GM12878 (cell line): Measurements from ENCODE around the gene GNGT2. TPM values are rescaled to one million over a fixed set of nuclear protein-coding genes. Genes with fewer than 3 reads are reported as not detected.
A peak's percentile ranks its signal among the peaks of the same experiment; 100 is the strongest.

Experiments used
- ATAC-seq: fragments of 200-7000 bp; cut with Tn5 transposase; 3 replicates; pipeline ENCODE4 v1.9.1; 2020; ENCODE audit warnings: mild to moderate bottlenecking, moderate library complexity
- BruUV-seq: library from RNA; stranded (reverse); fragments of 400-500 nt; replicated peaks from 2 replicates; lab custom pipeline; 2021; lab: Mats Ljungman, UMichigan
- CTCF ChIA-PET: fragments of 300-600 bp; sonication (Branson Sonifier 250); formaldehyde crosslinking; extraction: SDS; loops from one replicate; lab custom pipeline; 2021; ENCODE audit warnings: inconsistent platforms; lab: Yijun Ruan, JAX
- POLR2A ChIA-PET: fragments of 350-600 bp; formaldehyde crosslinking; extraction: SDS; loops from one replicate; lab custom pipeline; 2021; ENCODE audit warnings: inconsistent platforms; lab: Charles Lee
- RAD21 ChIA-PET: fragments of 300-600 bp; sonication (Branson Sonifier 250); formaldehyde crosslinking; loops from one replicate; lab custom pipeline; 2023; ENCODE audit warnings: antibody characterized with exemption; ENCODE audit not compliant: unreplicated experiment; lab: Charles Lee
- SMC1A ChIA-PET: fragments of 300-600 bp; sonication (Branson Sonifier 250); formaldehyde crosslinking; loops from one replicate; lab custom pipeline; 2023; ENCODE audit not compliant: unreplicated experiment, uncharacterized antibody; lab: Charles Lee
- DNase-seq: peaks from one replicate; pipeline ENCODE4 v3.0.0-alpha.2; 2011; ENCODE audit warnings: low read depth, low spot score
- FAIRE-seq: peaks from 3 replicates; lab custom pipeline; 2011; peaks lifted over from hg19 to GRCh38; lab: Jason Lieb, UNC
- H2AFZ ChIP-seq: 2 replicates; pipeline ENCODE4 v1.6.0; 2011; ENCODE audit warnings: low read depth, low read length, control low read depth; ENCODE audit not compliant: control insufficient read depth
- H3K27ac ChIP-seq: 2 replicates; pipeline ENCODE4 v1.5.1; 2011; ENCODE audit warnings: control low read depth; ENCODE audit not compliant: control insufficient read depth, insufficient read depth
- H3K27me3 ChIP-seq, 2 experiments: replicated peaks in 1 of 2; 2 replicates each; pipeline versions ENCODE4 v1.6.0 to v1.6.1; 2011; ENCODE audit warnings: low read length in 1 of 2; ENCODE audit not compliant: control insufficient read depth in 2 of 2, insufficient read depth in 2 of 2
- H3K36me3 ChIP-seq, 2 experiments: 2 replicates each; pipeline ENCODE4 v1.5.1; 2011; ENCODE audit warnings: low read length in 1 of 2; ENCODE audit not compliant: control insufficient read depth in 2 of 2, insufficient read depth in 2 of 2
- H3K4me1 ChIP-seq: 2 replicates; pipeline ENCODE4 v1.6.1; 2011; ENCODE audit warnings: mild to moderate bottlenecking, low read length, moderate library complexity, mixed read lengths; ENCODE audit not compliant: control insufficient read depth, insufficient read depth
- H3K4me2 ChIP-seq: 2 replicates; pipeline ENCODE4 v1.6.0; 2011; ENCODE audit warnings: control low read depth; ENCODE audit not compliant: control insufficient read depth, insufficient read depth
- H3K4me3 ChIP-seq: fragments of 200-600 bp; sonication (generic); 2 replicates; pipeline ENCODE4 v1.5.1; 2016
- H3K79me2 ChIP-seq: 2 replicates; pipeline ENCODE4 v1.6.0; 2011; ENCODE audit warnings: low read length; ENCODE audit not compliant: control insufficient read depth, insufficient read depth
- H3K9ac ChIP-seq: 2 replicates; pipeline ENCODE4 v1.8.0; 2011; ENCODE audit warnings: low read length, control low read depth, mixed read lengths; ENCODE audit not compliant: control insufficient read depth, insufficient read depth
- H3K9me3 ChIP-seq: replicated peaks from 3 replicates; pipeline ENCODE4 v1.5.1; 2011; ENCODE audit warnings: mild to moderate bottlenecking, low read length; ENCODE audit not compliant: control insufficient read depth, insufficient read depth
- H4K20me1 ChIP-seq: 2 replicates; pipeline ENCODE4 v1.6.0; 2011; ENCODE audit not compliant: control insufficient read depth, insufficient read depth
- DPF2 ChIP-seq: fragments of 450-650 bp; IDR thresholded peaks from 2 replicates; pipeline ENCODE4 v1.6.1; 2017; ENCODE audit warnings: mild to moderate bottlenecking
- IKZF1 ChIP-seq: fragments of 450-650 bp; conservative IDR thresholded peaks from 2 replicates; pipeline ENCODE4 v1.6.1; 2017; ENCODE audit warnings: antibody characterized with exemption, mild to moderate bottlenecking
- RELA ChIP-seq: fragments of 450-650 bp; IDR thresholded peaks from 2 replicates; pipeline ENCODE4 v1.8.0; 2014; ENCODE audit warnings: borderline replicate concordance; ENCODE audit not compliant: partially characterized antibody
- SIN3A ChIP-seq: IDR thresholded peaks from 2 replicates; pipeline ENCODE4 v1.6.1; 2012; ENCODE audit warnings: low read depth, low read length, improper control_type of control experiment
- SMAD1 ChIP-seq: fragments of 450-650 bp; IDR thresholded peaks from 2 replicates; pipeline ENCODE4 v1.6.1; 2018; ENCODE audit warnings: mild to moderate bottlenecking, low read depth; ENCODE audit not compliant: partially characterized antibody
- SMC3 ChIP-seq: IDR thresholded peaks from 2 replicates; pipeline ENCODE4 v1.6.1; 2011; ENCODE audit warnings: low read length, improper control_type of control experiment, borderline replicate concordance
- TBL1XR1 ChIP-seq: IDR thresholded peaks from 2 replicates; pipeline ENCODE4 v1.6.1; 2012; ENCODE audit warnings: low read depth, low read length, improper control_type of control experiment
- YBX1 ChIP-seq: fragments of 450-650 bp; IDR thresholded peaks from 2 replicates; pipeline ENCODE4 v1.6.1; 2016; ENCODE audit warnings: antibody characterized with exemption
- ZNF384 ChIP-seq: IDR thresholded peaks from 2 replicates; pipeline ENCODE4 v1.6.1; 2012; ENCODE audit warnings: low read depth, mild to moderate bottlenecking, low read length, improper control_type of control experiment, borderline replicate concordance
- ZNF622 ChIP-seq: fragments of 450-650 bp; IDR thresholded peaks from 2 replicates; pipeline ENCODE4 v1.6.1; 2017; ENCODE audit warnings: mild to moderate bottlenecking, inconsistent platforms
- WGBS: methylation state at CpG from one replicate; pipeline ENCODE4 v1.1.6; 2016; ENCODE audit warnings: low lambda C conversion rate; ENCODE audit not compliant: insufficient replicate concordance, insufficient coverage; ENCODE audit errors: missing lambda C conversion rate; 5-methylcytosine and 5-hydroxymethylcytosine counted together
- in situ Hi-C: fragments of 300-500 bp; cut with MboI; formaldehyde crosslinking; loops from 9 replicates; pipeline ENCODE4 v1.14.3; 2018; ENCODE audit warnings: mixed read lengths
- intact Hi-C: fragments of 100-400 bp; cut with micrococcal nuclease; formaldehyde crosslinking; loops from one replicate; pipeline ENCODE4 v1.14.2; 2022; ENCODE audit not compliant: unreplicated experiment
- polyA plus RNA-seq, 11 experiments: library from polyadenylated mRNA; depleted of rRNA in 4 of 11; unstranded in 6 of 11; stranded (reverse) in 5 of 11; fragments of >200 nt; fragmentation: Nextera tagmentation in 4 of 11; fragmentation: Illumina TruSeq in 1 of 11; extraction: Ambion mirVana in 4 of 11; extraction: Trizol in 1 of 11; gene quantifications; 1 replicate in 1 of 11; 2 replicates in 10 of 11; pipeline versions ENCODE4 v1.2.1 to v1.2.3, GENCODE V29; 2011 to 2016; ENCODE audit warnings: inconsistent platforms in 2 of 11, missing spikeins in 2 of 11, low read depth in 1 of 11
- total RNA-seq, 4 experiments: library from RNA; depleted of rRNA in 3 of 4; stranded (reverse); fragments of >200 nt in 3 of 4; fragmentation: Illumina TruSeq in 1 of 4; extraction: Trizol in 1 of 4; gene quantifications; 2 replicates each; pipeline versions ENCODE4 v1.2.1 to v1.2.3, GENCODE V29; 2013 to 2021
- TF ChIP-seq, protein P1 (sequence below): fragments of 450-650 bp; IDR thresholded peaks from 2 replicates; pipeline ENCODE4 v1.6.1; 2017; ENCODE audit warnings: antibody characterized with exemption, mild to moderate bottlenecking, moderate library complexity
- TF ChIP-seq, protein P2 (sequence below): IDR thresholded peaks from 2 replicates; pipeline ENCODE4 v1.6.1; 2012; ENCODE audit warnings: improper control_type of control experiment, low read depth, low read length; ENCODE audit not compliant: insufficient replicate concordance

The GNGT2 gene
- total and polyA plus RNA-seq, 10 of the 15 experiments (the other 5 are each of a cell fraction or from before 2014, with no cell fraction given): 15.3 to 60.4 (median 32.0) TPM

DNA sequence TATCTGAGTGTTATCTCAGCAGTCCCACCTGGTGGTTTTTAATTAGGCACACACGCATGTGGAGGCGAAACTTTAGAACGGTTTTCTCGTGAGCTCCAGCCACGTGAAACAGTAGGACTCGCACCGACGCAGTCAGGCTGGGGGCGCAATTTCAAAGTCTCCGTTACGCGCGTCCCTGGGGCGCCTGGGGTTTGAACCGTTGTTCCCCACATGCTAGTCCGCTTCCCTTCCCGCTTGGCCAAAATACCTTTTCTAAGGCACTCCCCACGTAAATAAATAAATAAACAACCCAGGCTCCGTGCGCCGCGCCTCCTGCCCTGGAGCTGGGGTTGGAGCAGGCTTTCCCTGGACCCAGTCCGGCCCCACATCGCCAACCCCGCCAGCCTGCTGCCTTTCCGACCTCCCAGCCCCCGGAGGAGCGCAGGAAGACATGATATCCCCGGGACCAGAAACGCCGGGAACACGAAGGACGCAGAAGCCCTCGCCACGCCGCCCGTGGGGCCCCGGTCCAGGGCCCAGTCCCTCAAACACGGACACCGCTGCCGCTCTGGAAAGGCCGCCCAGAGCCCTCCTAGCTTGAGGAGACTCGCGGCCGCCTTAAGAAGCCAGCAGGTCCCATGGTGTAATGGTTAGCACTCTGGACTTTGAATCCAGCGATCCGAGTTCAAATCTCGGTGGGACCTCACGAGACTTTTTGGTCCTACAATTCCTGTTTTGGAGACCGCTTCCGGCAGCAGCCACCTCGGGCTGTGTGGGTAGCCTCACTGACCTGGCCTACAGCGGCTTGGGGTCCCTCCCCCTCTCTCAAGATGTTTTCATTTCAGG lies 18.2 kb downstream of the GNGT2 start (continued):
- TF ChIP-seq SIN3A (no peak; the same call in 1 of the 2 replicates), SMAD1 (peak; percentile 54), TBL1XR1 (peak; percentile 98), ZNF384 (no peak), RELA (peak; percentile 65), ZNF622 (no peak)
- TF ChIP-seq, protein P1, sequence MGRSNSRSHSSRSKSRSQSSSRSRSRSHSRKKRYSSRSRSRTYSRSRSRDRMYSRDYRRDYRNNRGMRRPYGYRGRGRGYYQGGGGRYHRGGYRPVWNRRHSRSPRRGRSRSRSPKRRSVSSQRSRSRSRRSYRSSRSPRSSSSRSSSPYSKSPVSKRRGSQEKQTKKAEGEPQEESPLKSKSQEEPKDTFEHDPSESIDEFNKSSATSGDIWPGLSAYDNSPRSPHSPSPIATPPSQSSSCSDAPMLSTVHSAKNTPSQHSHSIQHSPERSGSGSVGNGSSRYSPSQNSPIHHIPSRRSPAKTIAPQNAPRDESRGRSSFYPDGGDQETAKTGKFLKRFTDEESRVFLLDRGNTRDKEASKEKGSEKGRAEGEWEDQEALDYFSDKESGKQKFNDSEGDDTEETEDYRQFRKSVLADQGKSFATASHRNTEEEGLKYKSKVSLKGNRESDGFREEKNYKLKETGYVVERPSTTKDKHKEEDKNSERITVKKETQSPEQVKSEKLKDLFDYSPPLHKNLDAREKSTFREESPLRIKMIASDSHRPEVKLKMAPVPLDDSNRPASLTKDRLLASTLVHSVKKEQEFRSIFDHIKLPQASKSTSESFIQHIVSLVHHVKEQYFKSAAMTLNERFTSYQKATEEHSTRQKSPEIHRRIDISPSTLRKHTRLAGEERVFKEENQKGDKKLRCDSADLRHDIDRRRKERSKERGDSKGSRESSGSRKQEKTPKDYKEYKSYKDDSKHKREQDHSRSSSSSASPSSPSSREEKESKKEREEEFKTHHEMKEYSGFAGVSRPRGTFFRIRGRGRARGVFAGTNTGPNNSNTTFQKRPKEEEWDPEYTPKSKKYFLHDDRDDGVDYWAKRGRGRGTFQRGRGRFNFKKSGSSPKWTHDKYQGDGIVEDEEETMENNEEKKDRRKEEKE: no peak

DNA sequence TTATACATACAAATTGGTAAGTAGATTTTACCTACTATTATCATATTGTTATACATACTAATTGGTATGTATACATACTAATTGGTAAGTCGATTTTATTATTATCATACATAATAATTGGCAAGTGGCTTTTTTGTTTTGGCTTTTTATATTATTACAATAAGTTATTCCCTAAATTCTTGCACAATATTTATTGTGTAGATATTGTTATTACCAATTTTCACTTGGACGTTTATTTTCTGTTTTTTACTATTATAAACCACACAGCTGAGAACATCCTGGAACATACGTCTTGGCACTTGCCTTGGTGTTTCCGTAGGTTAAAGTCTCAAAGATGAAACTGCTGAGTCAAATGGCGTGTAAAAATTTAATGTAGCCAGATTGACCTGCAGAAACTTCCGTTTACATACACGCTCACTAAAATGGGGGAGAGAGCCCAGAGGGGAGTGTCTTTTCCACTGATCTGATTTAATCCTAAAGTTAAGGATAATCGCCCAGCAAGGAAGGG lies 18.9 kb downstream of the GNGT2 start:
- Histone ChIP-seq H4K20me1 (no peaks in the 10 kb centered on the region), H2AFZ (peak overlapping the region; percentile 92), H3K9ac (peak overlapping the region; percentile 97), H3K4me3 (peak overlapping the region; percentile 85; the same call in 1 of the 2 replicates), H3K27ac (peak overlapping the region; percentile 98), H3K36me3 (no peaks in the 10 kb centered on the region), H3K9me3 (no peaks in the 10 kb centered on the region), H3K4me1 (peaks cover 27% of the 10 kb centered on the region), H3K27me3 (no peaks in the 10 kb centered on the region), H3K4me2 (peak overlapping the region; percentile 91), H3K79me2 (no peaks in the 10 kb centered on the region)
- ChIA-PET CTCF (interaction anchor here (0.7 to 7.7 kb wide), 6 partner anchors 11 to 177 kb away, joined by 3 to 127 read pairs (median 26); partner anchors contain the start of gene PHOSPHO1), POLR2A (interaction anchor here (0.5 to 16.8 kb wide), 5 partner anchors 22 to 154 kb away, joined by 3 to 537 read pairs (median 4); partner anchors contain the start of genes ABI3, GNGT2 and PHOSPHO1), SMC1A (interaction anchor here (1.1 to 12.1 kb wide), 8 partner anchors 10 to 298 kb away, joined by 3 to 354 read pairs (median 4); partner anchors contain the start of genes ABI3 and GNGT2), RAD21 (interaction anchor here (1.0 to 12.9 kb wide), 5 partner anchors 10 to 198 kb away, joined by 3 to 355 read pairs (median 13); partner anchors contain the start of genes ABI3 and GNGT2)
- in situ Hi-C loops (no loop called here), intact Hi-C loops (loop anchor here (10.0 kb wide), 1 partner anchor 297 kb away; the partner anchor contains the start of gene ATP5MC1)
- WGBS: 1% methylated on average over 8 of the region's 8 CpGs
- ATAC-seq (peak; percentile 10), FAIRE-seq (no peak), DNase-seq (no peak)
- no TSS peak for BruUV-seq
- TF ChIP-seq SIN3A: no peak
- no peak for TF ChIP-seq IKZF1
- TF ChIP-seq SMC3: no peak
- TF ChIP-seq, protein P2, sequence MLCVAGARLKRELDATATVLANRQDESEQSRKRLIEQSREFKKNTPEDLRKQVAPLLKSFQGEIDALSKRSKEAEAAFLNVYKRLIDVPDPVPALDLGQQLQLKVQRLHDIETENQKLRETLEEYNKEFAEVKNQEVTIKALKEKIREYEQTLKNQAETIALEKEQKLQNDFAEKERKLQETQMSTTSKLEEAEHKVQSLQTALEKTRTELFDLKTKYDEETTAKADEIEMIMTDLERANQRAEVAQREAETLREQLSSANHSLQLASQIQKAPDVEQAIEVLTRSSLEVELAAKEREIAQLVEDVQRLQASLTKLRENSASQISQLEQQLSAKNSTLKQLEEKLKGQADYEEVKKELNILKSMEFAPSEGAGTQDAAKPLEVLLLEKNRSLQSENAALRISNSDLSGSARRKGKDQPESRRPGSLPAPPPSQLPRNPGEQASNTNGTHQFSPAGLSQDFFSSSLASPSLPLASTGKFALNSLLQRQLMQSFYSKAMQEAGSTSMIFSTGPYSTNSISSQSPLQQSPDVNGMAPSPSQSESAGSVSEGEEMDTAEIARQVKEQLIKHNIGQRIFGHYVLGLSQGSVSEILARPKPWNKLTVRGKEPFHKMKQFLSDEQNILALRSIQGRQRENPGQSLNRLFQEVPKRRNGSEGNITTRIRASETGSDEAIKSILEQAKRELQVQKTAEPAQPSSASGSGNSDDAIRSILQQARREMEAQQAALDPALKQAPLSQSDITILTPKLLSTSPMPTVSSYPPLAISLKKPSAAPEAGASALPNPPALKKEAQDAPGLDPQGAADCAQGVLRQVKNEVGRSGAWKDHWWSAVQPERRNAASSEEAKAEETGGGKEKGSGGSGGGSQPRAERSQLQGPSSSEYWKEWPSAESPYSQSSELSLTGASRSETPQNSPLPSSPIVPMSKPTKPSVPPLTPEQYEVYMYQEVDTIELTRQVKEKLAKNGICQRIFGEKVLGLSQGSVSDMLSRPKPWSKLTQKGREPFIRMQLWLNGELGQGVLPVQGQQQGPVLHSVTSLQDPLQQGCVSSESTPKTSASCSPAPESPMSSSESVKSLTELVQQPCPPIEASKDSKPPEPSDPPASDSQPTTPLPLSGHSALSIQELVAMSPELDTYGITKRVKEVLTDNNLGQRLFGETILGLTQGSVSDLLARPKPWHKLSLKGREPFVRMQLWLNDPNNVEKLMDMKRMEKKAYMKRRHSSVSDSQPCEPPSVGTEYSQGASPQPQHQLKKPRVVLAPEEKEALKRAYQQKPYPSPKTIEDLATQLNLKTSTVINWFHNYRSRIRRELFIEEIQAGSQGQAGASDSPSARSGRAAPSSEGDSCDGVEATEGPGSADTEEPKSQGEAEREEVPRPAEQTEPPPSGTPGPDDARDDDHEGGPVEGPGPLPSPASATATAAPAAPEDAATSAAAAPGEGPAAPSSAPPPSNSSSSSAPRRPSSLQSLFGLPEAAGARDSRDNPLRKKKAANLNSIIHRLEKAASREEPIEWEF: no peak
- TF ChIP-seq DPF2: no peak; the same call in none of the 2 replicates
- TF ChIP-seq YBX1: no peak
